ENCODE measurements around the gene SERF1B. TPM values are rescaled to one million over a fixed set of nuclear protein-coding genes. Genes with fewer than 3 reads are reported as not detected.

SERF1B gene
- total RNA-seq, 4 donors from 2014 or later: 22.6 to 33.6 (median 30.7) TPM

Other genes with a start within 250 kb of the SERF1B start
- gene SMN2, start 24.4 kb downstream of the SERF1B start, total RNA-seq: 10 to 100 TPM; 19.6 to 38.2 (median 34.0) TPM

Data from suprapubic skin (tissue), 4 donors.